Transverse colon (tissue), 3 donors: Measurements from ENCODE around the gene SCOC.

Experiments used
- POLR2A ChIP-seq: fragments of 450-650 bp; IDR thresholded peaks from one replicate; pipeline ENCODE4 v1.6.1; 2016; ENCODE audit warnings: antibody characterized with exemption, mild to moderate bottlenecking, moderate library complexity
- TF ChIP-seq, protein P1 (sequence below), 5 experiments: fragments of 200-600 bp in 3 of 5; fragments of 450-650 bp in 2 of 5; sonication (generic) in 3 of 5; IDR thresholded peaks; 1 replicate in 2 of 5; 2 replicates in 3 of 5; pipeline ENCODE4 v1.5.1; 2016 to 2017; ENCODE audit warnings: antibody characterized with exemption in 5 of 5, inconsistent platforms in 3 of 5, mild to moderate bottlenecking in 2 of 5, moderate library complexity in 1 of 5

DNA sequence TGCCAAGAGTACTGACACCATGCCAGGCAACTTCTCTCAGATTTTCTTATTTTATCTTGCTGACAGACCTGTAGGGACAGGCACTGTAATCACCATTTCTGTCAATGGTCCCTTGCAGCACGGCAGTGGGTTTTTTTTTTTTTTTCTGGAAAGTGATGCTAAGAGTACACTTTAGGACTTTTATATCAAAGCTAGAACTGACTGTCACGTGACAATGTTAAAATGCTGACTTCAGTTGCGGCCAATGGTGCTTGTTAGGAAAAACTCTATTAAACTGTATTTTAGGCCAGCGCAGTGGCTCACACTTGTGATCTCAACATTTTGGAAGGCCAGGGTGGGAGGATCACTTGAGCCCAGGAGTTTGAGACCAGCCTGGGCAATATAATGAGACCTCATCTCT, 12.3 kb upstream of the SCOC start:
- TF ChIP-seq, protein P1, sequence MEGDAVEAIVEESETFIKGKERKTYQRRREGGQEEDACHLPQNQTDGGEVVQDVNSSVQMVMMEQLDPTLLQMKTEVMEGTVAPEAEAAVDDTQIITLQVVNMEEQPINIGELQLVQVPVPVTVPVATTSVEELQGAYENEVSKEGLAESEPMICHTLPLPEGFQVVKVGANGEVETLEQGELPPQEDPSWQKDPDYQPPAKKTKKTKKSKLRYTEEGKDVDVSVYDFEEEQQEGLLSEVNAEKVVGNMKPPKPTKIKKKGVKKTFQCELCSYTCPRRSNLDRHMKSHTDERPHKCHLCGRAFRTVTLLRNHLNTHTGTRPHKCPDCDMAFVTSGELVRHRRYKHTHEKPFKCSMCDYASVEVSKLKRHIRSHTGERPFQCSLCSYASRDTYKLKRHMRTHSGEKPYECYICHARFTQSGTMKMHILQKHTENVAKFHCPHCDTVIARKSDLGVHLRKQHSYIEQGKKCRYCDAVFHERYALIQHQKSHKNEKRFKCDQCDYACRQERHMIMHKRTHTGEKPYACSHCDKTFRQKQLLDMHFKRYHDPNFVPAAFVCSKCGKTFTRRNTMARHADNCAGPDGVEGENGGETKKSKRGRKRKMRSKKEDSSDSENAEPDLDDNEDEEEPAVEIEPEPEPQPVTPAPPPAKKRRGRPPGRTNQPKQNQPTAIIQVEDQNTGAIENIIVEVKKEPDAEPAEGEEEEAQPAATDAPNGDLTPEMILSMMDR (IDR thresholded peaks at IDR 0.05) = no peak
- TF ChIP-seq POLR2A = no peak
